Measurements from ENCODE around the gene SLIRP.

DNA sequence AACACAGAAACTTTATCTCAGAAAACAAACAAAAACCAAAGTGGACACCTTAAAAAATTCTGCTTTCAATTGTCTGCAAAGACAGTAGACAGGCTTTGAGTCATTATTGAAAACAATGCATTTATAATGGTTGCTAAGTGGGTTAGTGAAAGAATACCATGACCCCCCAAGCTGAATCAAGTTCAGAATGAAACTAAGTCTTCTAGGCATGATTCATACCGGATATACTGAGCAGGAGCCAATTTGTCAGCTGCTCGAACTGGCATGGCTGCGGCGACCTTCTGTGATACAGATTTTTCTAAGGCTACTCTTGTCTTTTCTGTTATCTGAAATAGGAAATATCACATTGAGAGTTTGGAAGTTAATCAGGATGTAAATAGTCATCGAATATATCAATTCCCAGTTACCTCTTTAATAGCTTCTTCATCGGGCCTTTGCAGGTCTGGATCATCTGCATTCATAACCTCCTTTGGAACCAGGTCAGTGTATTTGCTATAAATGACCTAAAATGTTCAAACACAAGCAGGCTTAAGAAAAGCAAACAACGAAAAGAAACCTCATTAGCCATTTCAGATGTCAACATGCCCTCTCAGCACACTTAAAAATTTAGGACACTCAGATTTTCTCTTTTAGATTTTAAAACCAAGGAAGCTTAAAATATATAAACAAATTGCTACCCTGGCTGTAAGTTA is 30.8 kb downstream of the SLIRP start:
- no peak for TF ChIP-seq SUZ12 (IDR thresholded peaks at IDR 0.05; ENCODE audit: extremely low read depth, insufficient read depth, insufficient read length)
- TF ChIP-seq ZNF274 (IDR thresholded peaks at IDR 0.05; ENCODE audit: low read depth, low read length), result no peak
- no peak for TF ChIP-seq YY1 (IDR thresholded peaks at IDR 0.05; ENCODE audit: insufficient read depth, insufficient read length)

All from NT2/D1 (cell line).